Raji (cell line): ENCODE measurements around the gene DUOX1.

Experiments
- POLR2A ChIP-seq: IDR thresholded peaks from 2 replicates; pipeline ENCODE4 v1.6.1; 2011; ENCODE audit warnings: low read depth, low read length, control low read depth; ENCODE audit not compliant: insufficient read depth

Gene DUOX1

GRCh38 chr15:45116482-45117307, 13.1 kb upstream of the DUOX1 start:
- no peak for TF ChIP-seq POLR2A

- TF ChIP-seq POLR2A = no peak
These were observed 12.3 kb upstream of the DUOX1 start for GRCh38 chr15:45117308-45118130.

- no peak for TF ChIP-seq POLR2A
These were observed 11.6 kb upstream of the DUOX1 start for GRCh38 chr15:45118131-45118588.

GRCh38 chr15:45118996-45119395, 10.8 kb upstream of the DUOX1 start:
- TF ChIP-seq POLR2A = no peak

GRCh38 chr15:45120081-45120972, 9.5 kb upstream of the DUOX1 start:
- no peak for TF ChIP-seq POLR2A

GRCh38 chr15:45121020-45121419, 8.8 kb upstream of the DUOX1 start:
- no peak for TF ChIP-seq POLR2A

- no peak for TF ChIP-seq POLR2A
These were observed 7.9 kb upstream of the DUOX1 start for GRCh38 chr15:45121706-45122417.

- no peak for TF ChIP-seq POLR2A
These were observed 7.1 kb upstream of the DUOX1 start for GRCh38 chr15:45122719-45123118.

- TF ChIP-seq POLR2A = no peak
These were observed 6.4 kb upstream of the DUOX1 start for GRCh38 chr15:45123397-45123796.

GRCh38 chr15:45126535-45127158, 3.1 kb upstream of the DUOX1 start:
- no peak for TF ChIP-seq POLR2A

GRCh38 chr15:45128971-45129639, 689 bp upstream of the DUOX1 start:
- no peak for TF ChIP-seq POLR2A

- TF ChIP-seq POLR2A = no peak
These were observed 652 bp downstream of the DUOX1 start for GRCh38 chr15:45130291-45131000.

GRCh38 chr15:45131510-45131909, 1.7 kb downstream of the DUOX1 start:
- no peak for TF ChIP-seq POLR2A

GRCh38 chr15:45132844-45133560, 3.2 kb downstream of the DUOX1 start:
- TF ChIP-seq POLR2A = no peak
